Stimulated activated CD4-positive, alpha-beta T cell treated with anti-CD3 and anti-CD28 coated beads, Interleukin-15, amount 100 ng/mL, for 1 hour (primary cell): ENCODE data around the gene IGSF10.
"Not testable (repeated sequence)": the region's sequence is repeated elsewhere in the genome, so short reads cannot be mapped to it uniquely, and the experiment has no call there.

ENCODE experiments used
- DNase-seq, 2 donors: peaks; one replicate each; pipeline ENCODE4 v3.0.0-alpha.2; 2020; ENCODE audit warnings: low read depth in 1 of 2, low spot score in 1 of 2

Gene IGSF10

GRCh38 chr3:151460774-151461450 lies at the start of gene IGSF10:
TSS of gene IGSF10 (minus strand) at chr3:151461061. CDS start at chr3:151458709, 2,352 bp downstream.
- no peak for DNase-seq

- DNase-seq = not testable (repeated sequence)
Observed at GRCh38 chr3:151509468-151510135, 48.7 kb upstream of the IGSF10 start.

- DNase-seq = no peak
Observed at GRCh38 chr3:151504606-151505005, 43.7 kb upstream of the IGSF10 start.

- no peak for DNase-seq
Observed at GRCh38 chr3:151503074-151503473, 42.2 kb upstream of the IGSF10 start.

- DNase-seq = no peak
Observed at GRCh38 chr3:151501923-151502632, 41.2 kb upstream of the IGSF10 start.

- DNase-seq = no peak
Observed at GRCh38 chr3:151501171-151501922, 40.5 kb upstream of the IGSF10 start.

- no peak for DNase-seq
Observed at GRCh38 chr3:151499168-151499567, 38.3 kb upstream of the IGSF10 start.

- no peak for DNase-seq
Observed at GRCh38 chr3:151491525-151491924, 30.7 kb upstream of the IGSF10 start.

- not testable (repeated sequence) for DNase-seq
Observed at GRCh38 chr3:151487833-151488232, 27.0 kb upstream of the IGSF10 start.

GRCh38 chr3:151483961-151484520 lies 23.2 kb upstream of the IGSF10 start:
- DNase-seq = no peak

GRCh38 chr3:151483488-151483887 lies 22.6 kb upstream of the IGSF10 start:
- DNase-seq = no peak

- no peak for DNase-seq
Observed at GRCh38 chr3:151480492-151480891, 19.6 kb upstream of the IGSF10 start.

- DNase-seq = no peak
Observed at GRCh38 chr3:151479452-151479851, 18.6 kb upstream of the IGSF10 start.

GRCh38 chr3:151478335-151478697 lies 17.5 kb upstream of the IGSF10 start:
- no peak for DNase-seq

- DNase-seq = no peak
Observed at GRCh38 chr3:151477591-151478334, 16.9 kb upstream of the IGSF10 start.

- DNase-seq = no peak
Observed at GRCh38 chr3:151476344-151477018, 15.6 kb upstream of the IGSF10 start.

GRCh38 chr3:151468284-151468917 lies 7.5 kb upstream of the IGSF10 start:
- no peak for DNase-seq

GRCh38 chr3:151467069-151467468 lies 6.2 kb upstream of the IGSF10 start:
- DNase-seq = no peak

- DNase-seq = no peak
Observed at GRCh38 chr3:151462991-151463390, 2.1 kb upstream of the IGSF10 start.
